OCI-LY1 (cell line): ENCODE results near the gene CST3.

Source experiments
- H2AFZ ChIP-seq: fragments of 200-600 bp; sonication (generic), shearing (Covaris generic); 2 replicates; pipeline ENCODE4 v1.6.0; 2014; ENCODE audit warnings: antibody characterized with exemption, mild to moderate bottlenecking, low read length
- H3F3A ChIP-seq: fragments of 200-600 bp; sonication (generic), shearing (Covaris generic); 2 replicates; pipeline ENCODE4 v1.6.0; 2014; ENCODE audit warnings: mild to moderate bottlenecking, antibody characterized with exemption, low read length, moderate library complexity; ENCODE audit not compliant: insufficient read depth
- H3K27ac ChIP-seq: fragments of 200-600 bp; sonication (generic); 2 replicates; pipeline ENCODE4 v1.5.1; 2014; ENCODE audit warnings: low read length, mixed run types, mild to moderate bottlenecking, low read depth; ENCODE audit not compliant: poor library complexity, severe bottlenecking
- H3K27me3 ChIP-seq: fragments of 200-600 bp; sonication (generic); 2 replicates; pipeline ENCODE4 v1.6.0; 2014; ENCODE audit warnings: antibody characterized with exemption, mild to moderate bottlenecking, low read length, moderate library complexity; ENCODE audit not compliant: insufficient read depth
- H3K36me3 ChIP-seq: fragments of 200-600 bp; sonication (generic); 2 replicates; pipeline ENCODE4 v1.6.1; 2014; ENCODE audit warnings: mild to moderate bottlenecking, antibody characterized with exemption, low read length, moderate library complexity, mixed read lengths; ENCODE audit not compliant: insufficient read depth
- H3K4me1 ChIP-seq: fragments of 200-600 bp; sonication (generic); 2 replicates; pipeline ENCODE4 v1.5.1; 2014; ENCODE audit warnings: mild to moderate bottlenecking, low read length, moderate library complexity; ENCODE audit not compliant: insufficient read depth, severe bottlenecking
- H3K4me2 ChIP-seq: fragments of 200-600 bp; sonication (generic), shearing (Covaris generic); 2 replicates; pipeline ENCODE4 v1.6.1; 2014; ENCODE audit warnings: low read length
- H3K4me3 ChIP-seq: fragments of 200-600 bp; sonication (generic); 2 replicates; pipeline ENCODE4 v1.5.1; 2014; ENCODE audit warnings: low read length, low read depth, mild to moderate bottlenecking, mixed read lengths; ENCODE audit not compliant: poor library complexity, severe bottlenecking
- H3K79me2 ChIP-seq: fragments of 200-600 bp; shearing (Covaris generic); 2 replicates; pipeline ENCODE4 v1.6.1; 2016; ENCODE audit warnings: mixed run types, low read length, mixed read lengths; ENCODE audit not compliant: insufficient read depth
- H3K9ac ChIP-seq: fragments of 200-600 bp; sonication (generic), shearing (Covaris generic); 2 replicates; pipeline ENCODE4 v1.6.1; 2014; ENCODE audit warnings: mild to moderate bottlenecking, low read length, mixed read lengths
- H3K9me2 ChIP-seq: fragments of 200-600 bp; sonication (generic), shearing (Covaris generic); 2 replicates; pipeline ENCODE4 v1.6.1; 2014; ENCODE audit warnings: low read depth, mild to moderate bottlenecking, low read length, mixed read lengths
- H3K9me3 ChIP-seq: fragments of 200-600 bp; shearing (Covaris generic); 2 replicates; pipeline ENCODE4 v1.6.1; 2014; ENCODE audit warnings: low read length, mixed read lengths
- H4K20me1 ChIP-seq: fragments of 200-600 bp; sonication (generic), shearing (Covaris generic); 2 replicates; pipeline ENCODE4 v1.6.0; 2016; ENCODE audit warnings: mild to moderate bottlenecking, low read length; ENCODE audit not compliant: insufficient read depth
- CTCF ChIP-seq: fragments of 200-600 bp; sonication (generic), shearing (Covaris generic); IDR thresholded peaks from 2 replicates; pipeline ENCODE4 v1.5.1; 2017; ENCODE audit warnings: mild to moderate bottlenecking, antibody characterized with exemption, low read length, moderate library complexity, mixed read lengths
- EZH2 ChIP-seq: fragments of 200-600 bp; sonication (generic), shearing (Covaris generic); IDR thresholded peaks from 2 replicates; pipeline ENCODE4 v1.8.0; 2017; ENCODE audit warnings: borderline replicate concordance, mixed run types, mild to moderate bottlenecking, antibody characterized with exemption, low read length, moderate library complexity, mixed read lengths

CST3 gene

GRCh38 chr20:23652371-23652770 lies 14.6 kb upstream of the CST3 start:
- TF ChIP-seq EZH2: no peak
- TF ChIP-seq CTCF: no peak
- Histone ChIP-seq H3K4me2 (no peak overlapping the region), H3K36me3 (no peaks in the 10 kb centered on the region), H4K20me1 (no peaks in the 10 kb centered on the region), H3K9me2 (no peaks in the 10 kb centered on the region), H3K27ac (no peak overlapping the region), H3K4me3 (no peak overlapping the region), H3K4me1 (no peaks in the 10 kb centered on the region), H3K9ac (no peak overlapping the region), H2AFZ (no peak overlapping the region), H3F3A (no peaks in the 10 kb centered on the region), H3K79me2 (no peaks in the 10 kb centered on the region), H3K9me3 (no peaks in the 10 kb centered on the region), H3K27me3 (no peaks in the 10 kb centered on the region)

- H3K36me3 ChIP-seq: no peaks in the 10 kb centered on the region
- no peaks in the 10 kb centered on the region for H3K9me3 ChIP-seq
- H3F3A ChIP-seq: no peaks in the 10 kb centered on the region
- H3K27me3 ChIP-seq: no peaks in the 10 kb centered on the region
- no peak overlapping the region for H3K4me2 ChIP-seq
- H2AFZ ChIP-seq: no peak overlapping the region
- no peaks in the 10 kb centered on the region for H3K9me2 ChIP-seq
- TF ChIP-seq EZH2 (no peak), CTCF (no peak)
- no peak overlapping the region for H3K4me3 ChIP-seq
- H3K4me1 ChIP-seq: no peaks in the 10 kb centered on the region
- H3K79me2 ChIP-seq: no peaks in the 10 kb centered on the region
- H3K9ac ChIP-seq: no peak overlapping the region
- no peak overlapping the region for H3K27ac ChIP-seq
- H4K20me1 ChIP-seq: no peaks in the 10 kb centered on the region
These were observed 13.4 kb upstream of the CST3 start for GRCh38 chr20:23651117-23651516.

- no peak overlapping the region for H3K27ac ChIP-seq
- no peak overlapping the region for H3K9ac ChIP-seq
- H3K9me3 ChIP-seq: no peaks in the 10 kb centered on the region
- no peaks in the 10 kb centered on the region for H4K20me1 ChIP-seq
- no peaks in the 10 kb centered on the region for H3K79me2 ChIP-seq
- TF ChIP-seq EZH2 (no peak), CTCF (no peak)
- H3K27me3 ChIP-seq: no peaks in the 10 kb centered on the region
- H3K4me1 ChIP-seq: no peaks in the 10 kb centered on the region
- no peaks in the 10 kb centered on the region for H3K36me3 ChIP-seq
- H2AFZ ChIP-seq: no peak overlapping the region
- H3F3A ChIP-seq: no peaks in the 10 kb centered on the region
- H3K4me3 ChIP-seq: no peak overlapping the region
- H3K4me2 ChIP-seq: no peak overlapping the region
- H3K9me2 ChIP-seq: no peaks in the 10 kb centered on the region
These were observed 12.2 kb upstream of the CST3 start for GRCh38 chr20:23649830-23650417.
